GM12891 (cell line): ENCODE measurements around the gene MCRIP1.

ENCODE experiments used
- DNase-seq: peaks from one replicate; pipeline ENCODE4 v3.0.0; 2011; ENCODE audit warnings: low spot score; ENCODE audit not compliant: insufficient read length
- FAIRE-seq: peaks from 2 replicates; lab custom pipeline; 2011; peaks lifted over from hg19 to GRCh38; lab: Jason Lieb, UNC
- POLR2A ChIP-seq: IDR thresholded peaks from 2 replicates; pipeline ENCODE4 v1.6.1; 2011; ENCODE audit warnings: low read depth, low read length, control low read depth

MCRIP1 gene

GRCh38 chr17:81792675-81793615 is 40.1 kb downstream of the MCRIP1 start:
- no peak for TF ChIP-seq POLR2A
- no peak for DNase-seq
- FAIRE-seq: no peak
